ENCODE measurements around the gene LGALS9C.
A peak's percentile ranks its signal among the peaks of the same experiment; 100 is the strongest.
"Not testable (repeated sequence)": the region's sequence is repeated elsewhere in the genome, so short reads cannot be mapped to it uniquely, and the experiment has no call there.

LGALS9C gene

GRCh38 chr17:18478977-18479595, 2.5 kb downstream of the LGALS9C start:
- peak; percentile 4 for DNase-seq

GRCh38 chr17:18481775-18482174, 5.2 kb downstream of the LGALS9C start:
- not testable (repeated sequence) for DNase-seq

GRCh38 chr17:18485936-18486464, 9.4 kb downstream of the LGALS9C start:
- not testable (repeated sequence) for DNase-seq

GRCh38 chr17:18487633-18488032, 11.0 kb downstream of the LGALS9C start:
- not testable (repeated sequence) for DNase-seq

GRCh38 chr17:18488622-18489021, 12.0 kb downstream of the LGALS9C start:
- DNase-seq = not testable (repeated sequence)

- DNase-seq = not testable (repeated sequence)
These were observed 13.4 kb downstream of the LGALS9C start for GRCh38 chr17:18490016-18490415.

GRCh38 chr17:18492712-18493480, 16.3 kb downstream of the LGALS9C start:
- DNase-seq = not testable (repeated sequence)

- DNase-seq = not testable (repeated sequence)
These were observed 17.7 kb downstream of the LGALS9C start for GRCh38 chr17:18494250-18494768.

- not testable (repeated sequence) for DNase-seq
These were observed 20.5 kb downstream of the LGALS9C start for GRCh38 chr17:18497044-18497443.

- DNase-seq = not testable (repeated sequence)
These were observed 22.5 kb downstream of the LGALS9C start for GRCh38 chr17:18499100-18499499.

- not testable (repeated sequence) for DNase-seq
These were observed 23.2 kb downstream of the LGALS9C start for GRCh38 chr17:18499756-18500155.

GRCh38 chr17:18500281-18500680, 23.7 kb downstream of the LGALS9C start:
- DNase-seq = not testable (repeated sequence)

GRCh38 chr17:18500816-18501215, 24.2 kb downstream of the LGALS9C start:
- DNase-seq = not testable (repeated sequence)

- not testable (repeated sequence) for DNase-seq
These were observed 26.6 kb downstream of the LGALS9C start for GRCh38 chr17:18503221-18503620.

- not testable (repeated sequence) for DNase-seq
These were observed 31.1 kb downstream of the LGALS9C start for GRCh38 chr17:18507729-18508128.

GRCh38 chr17:18508667-18509066, 32.1 kb downstream of the LGALS9C start:
- not testable (repeated sequence) for DNase-seq

GRCh38 chr17:18521100-18521499, 44.5 kb downstream of the LGALS9C start:
- DNase-seq = not testable (repeated sequence)

GRCh38 chr17:18525015-18525414, 48.4 kb downstream of the LGALS9C start:
- DNase-seq = not testable (repeated sequence)

- not testable (repeated sequence) for DNase-seq
These were observed 49.7 kb downstream of the LGALS9C start for GRCh38 chr17:18526168-18526800.

- DNase-seq = not testable (repeated sequence)
These were observed 50.8 kb downstream of the LGALS9C start for GRCh38 chr17:18527354-18527753.

- DNase-seq = not testable (repeated sequence)
These were observed 51.8 kb downstream of the LGALS9C start for GRCh38 chr17:18528435-18528834.

GRCh38 chr17:18528899-18529500, 52.4 kb downstream of the LGALS9C start:
- DNase-seq = not testable (repeated sequence)

GRCh38 chr17:18530405-18530804, 53.8 kb downstream of the LGALS9C start:
- DNase-seq = not testable (repeated sequence)

Measured in right hindlimb (tissue), 1 donor.